BE2C (cell line): ENCODE measurements around the gene CCR6.

ENCODE experiments used
- DNase-seq: peaks from one replicate; pipeline ENCODE4 v3.0.0-alpha.2; 2020
- H3K27me3 ChIP-seq: fragments of 250-450 bp; sonication (Bioruptor Pico); 2 replicates; pipeline ENCODE4 v1.5.1; 2020; ENCODE audit warnings: mild to moderate bottlenecking
- H3K36me3 ChIP-seq: fragments of 250-450 bp; sonication (Bioruptor Pico); 2 replicates; pipeline ENCODE4 v1.5.1; 2020; ENCODE audit warnings: mild to moderate bottlenecking
- H3K4me1 ChIP-seq: fragments of 250-450 bp; sonication (Bioruptor Pico); 2 replicates; pipeline ENCODE4 v1.5.1; 2020
- H3K4me3 ChIP-seq: 2 replicates; pipeline ENCODE4 v1.5.1; 2011; ENCODE audit warnings: low read depth, low read length
- H3K9me3 ChIP-seq: fragments of 250-450 bp; sonication (Bioruptor Pico); 2 replicates; pipeline ENCODE4 v1.5.1; 2020
- TF ChIP-seq, protein P1 (sequence below): IDR thresholded peaks from 2 replicates; pipeline ENCODE4 v1.5.1; 2012; ENCODE audit warnings: mild to moderate bottlenecking, low read depth, low read length

The CCR6 gene

DNA sequence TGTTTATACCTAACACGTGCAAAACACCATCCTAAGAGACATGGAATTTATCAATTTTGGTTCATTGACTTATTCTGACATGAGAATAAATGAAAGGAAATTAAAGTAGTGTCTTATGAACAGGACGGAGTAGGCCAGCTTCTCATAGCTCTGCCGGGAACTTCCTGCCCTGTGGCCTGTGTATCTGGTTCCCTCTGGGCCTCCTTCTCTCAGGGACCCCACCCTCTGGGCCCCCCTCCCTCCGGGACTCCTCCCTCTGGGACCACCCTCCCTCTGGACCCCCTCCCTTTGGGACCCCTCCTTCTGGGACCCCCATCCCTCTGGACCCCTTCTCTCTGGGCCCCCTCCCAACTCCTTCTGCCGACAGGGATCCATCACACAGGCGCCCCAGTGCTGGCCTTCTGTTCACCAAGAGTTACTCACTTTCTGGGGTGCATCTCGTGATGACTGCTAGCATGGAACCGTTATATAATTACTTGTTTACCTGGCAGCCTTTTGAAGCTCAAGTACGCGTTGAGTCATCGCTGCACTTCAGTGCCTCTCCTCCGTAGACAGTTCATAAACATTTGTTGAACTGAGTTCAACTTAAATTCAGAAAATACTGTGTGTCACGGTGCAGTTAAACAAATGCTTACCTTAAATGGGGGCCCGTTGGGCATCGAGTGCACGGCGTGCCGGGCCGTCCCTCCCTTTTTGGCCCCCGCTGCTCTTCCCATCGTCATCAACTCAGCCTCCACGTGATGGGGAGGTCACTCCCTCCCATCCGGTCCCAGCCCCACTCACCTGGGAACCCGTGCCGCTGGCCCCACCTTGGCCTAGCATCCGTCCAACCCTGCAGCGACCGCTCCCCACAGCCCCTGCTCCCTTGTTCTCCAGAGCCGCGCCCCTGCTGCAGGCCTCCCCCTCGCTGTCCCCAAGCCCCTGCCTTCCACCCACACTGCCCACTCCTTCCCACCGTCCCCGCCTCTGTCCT, 8.1 kb downstream of the CCR6 start:
- TF ChIP-seq, protein P1, sequence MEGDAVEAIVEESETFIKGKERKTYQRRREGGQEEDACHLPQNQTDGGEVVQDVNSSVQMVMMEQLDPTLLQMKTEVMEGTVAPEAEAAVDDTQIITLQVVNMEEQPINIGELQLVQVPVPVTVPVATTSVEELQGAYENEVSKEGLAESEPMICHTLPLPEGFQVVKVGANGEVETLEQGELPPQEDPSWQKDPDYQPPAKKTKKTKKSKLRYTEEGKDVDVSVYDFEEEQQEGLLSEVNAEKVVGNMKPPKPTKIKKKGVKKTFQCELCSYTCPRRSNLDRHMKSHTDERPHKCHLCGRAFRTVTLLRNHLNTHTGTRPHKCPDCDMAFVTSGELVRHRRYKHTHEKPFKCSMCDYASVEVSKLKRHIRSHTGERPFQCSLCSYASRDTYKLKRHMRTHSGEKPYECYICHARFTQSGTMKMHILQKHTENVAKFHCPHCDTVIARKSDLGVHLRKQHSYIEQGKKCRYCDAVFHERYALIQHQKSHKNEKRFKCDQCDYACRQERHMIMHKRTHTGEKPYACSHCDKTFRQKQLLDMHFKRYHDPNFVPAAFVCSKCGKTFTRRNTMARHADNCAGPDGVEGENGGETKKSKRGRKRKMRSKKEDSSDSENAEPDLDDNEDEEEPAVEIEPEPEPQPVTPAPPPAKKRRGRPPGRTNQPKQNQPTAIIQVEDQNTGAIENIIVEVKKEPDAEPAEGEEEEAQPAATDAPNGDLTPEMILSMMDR, result no peak
- Histone ChIP-seq H3K27me3 (no peaks in the 10 kb centered on the region), H3K36me3 (no peaks in the 10 kb centered on the region), H3K4me3 (no peak overlapping the region), H3K9me3 (no peaks in the 10 kb centered on the region), H3K4me1 (0 out of 2 replicates have a peak, but pooled peaks cover 2% of the 10 kb centered on the region)
- DNase-seq, result no peak

DNA sequence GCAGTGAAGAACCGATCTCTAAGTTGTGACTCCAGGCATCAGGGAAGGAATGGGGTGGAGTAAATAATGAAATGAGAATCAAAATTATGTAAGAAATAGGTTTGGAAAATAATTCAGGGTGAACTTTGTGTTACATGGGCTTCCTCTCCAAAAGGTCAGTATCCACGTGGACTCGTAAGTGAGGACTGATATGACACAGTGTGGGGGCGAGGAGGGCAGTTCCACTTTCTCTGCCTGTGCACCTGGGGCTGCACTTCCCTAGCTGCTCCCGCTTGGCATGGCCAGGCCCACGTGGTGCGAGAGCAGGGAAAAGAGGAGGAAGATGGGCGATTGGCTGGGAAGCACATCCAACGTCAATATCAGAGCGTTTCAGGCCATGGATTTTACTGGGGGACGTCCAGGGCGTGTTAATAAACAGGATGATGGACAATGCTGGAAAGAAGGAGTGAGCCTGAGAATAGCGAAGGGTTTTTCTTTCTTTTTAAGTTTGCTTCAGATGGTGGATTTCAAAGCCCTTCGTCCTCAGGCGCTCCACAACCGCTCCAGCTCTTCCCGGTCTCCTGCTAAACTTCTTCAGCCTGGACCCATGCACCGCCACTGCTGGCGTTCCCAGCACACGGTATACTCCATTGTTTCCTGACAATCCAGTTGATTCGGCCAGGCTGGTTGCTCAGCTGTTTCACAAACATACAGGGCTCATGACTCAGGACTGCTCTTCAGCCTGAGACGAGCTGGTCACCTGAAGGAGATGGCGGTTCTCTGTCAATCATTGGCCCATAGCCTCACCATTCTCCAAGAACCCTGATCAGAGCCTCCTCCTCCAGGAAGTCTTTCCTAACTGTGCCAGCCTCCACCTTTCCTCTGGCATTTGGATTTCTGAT, 11.8 kb downstream of the CCR6 start:
- DNase-seq, result no peak
- H3K36me3 ChIP-seq, result no peaks in the 10 kb centered on the region
- no peak overlapping the region for H3K4me3 ChIP-seq
- H3K4me1 ChIP-seq, result no peaks in the 10 kb centered on the region
- no peaks in the 10 kb centered on the region for H3K27me3 ChIP-seq
- TF ChIP-seq, protein P1, result no peak
- H3K9me3 ChIP-seq, result no peaks in the 10 kb centered on the region

DNA sequence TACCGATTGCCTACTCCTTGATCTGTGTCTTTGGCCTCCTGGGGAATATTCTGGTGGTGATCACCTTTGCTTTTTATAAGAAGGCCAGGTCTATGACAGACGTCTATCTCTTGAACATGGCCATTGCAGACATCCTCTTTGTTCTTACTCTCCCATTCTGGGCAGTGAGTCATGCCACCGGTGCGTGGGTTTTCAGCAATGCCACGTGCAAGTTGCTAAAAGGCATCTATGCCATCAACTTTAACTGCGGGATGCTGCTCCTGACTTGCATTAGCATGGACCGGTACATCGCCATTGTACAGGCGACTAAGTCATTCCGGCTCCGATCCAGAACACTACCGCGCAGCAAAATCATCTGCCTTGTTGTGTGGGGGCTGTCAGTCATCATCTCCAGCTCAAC, 13.5 kb downstream of the CCR6 start:
- H3K36me3 ChIP-seq, result no peaks in the 10 kb centered on the region
- H3K4me1 ChIP-seq, result no peaks in the 10 kb centered on the region
- no peak overlapping the region for H3K4me3 ChIP-seq
- no peaks in the 10 kb centered on the region for H3K27me3 ChIP-seq
- TF ChIP-seq, protein P1, result no peak
- H3K9me3 ChIP-seq, result no peaks in the 10 kb centered on the region
- no peak for DNase-seq

DNA sequence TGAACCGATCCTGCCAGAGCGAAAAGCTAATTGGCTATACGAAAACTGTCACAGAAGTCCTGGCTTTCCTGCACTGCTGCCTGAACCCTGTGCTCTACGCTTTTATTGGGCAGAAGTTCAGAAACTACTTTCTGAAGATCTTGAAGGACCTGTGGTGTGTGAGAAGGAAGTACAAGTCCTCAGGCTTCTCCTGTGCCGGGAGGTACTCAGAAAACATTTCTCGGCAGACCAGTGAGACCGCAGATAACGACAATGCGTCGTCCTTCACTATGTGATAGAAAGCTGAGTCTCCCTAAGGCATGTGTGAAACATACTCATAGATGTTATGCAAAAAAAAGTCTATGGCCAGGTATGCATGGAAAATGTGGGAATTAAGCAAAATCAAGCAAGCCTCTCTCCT, 14.2 kb downstream of the CCR6 start:
- no peaks in the 10 kb centered on the region for H3K27me3 ChIP-seq
- H3K9me3 ChIP-seq, result no peaks in the 10 kb centered on the region
- TF ChIP-seq, protein P1, result no peak
- no peaks in the 10 kb centered on the region for H3K4me1 ChIP-seq
- H3K4me3 ChIP-seq, result no peak overlapping the region
- no peaks in the 10 kb centered on the region for H3K36me3 ChIP-seq
- no peak for DNase-seq

DNA sequence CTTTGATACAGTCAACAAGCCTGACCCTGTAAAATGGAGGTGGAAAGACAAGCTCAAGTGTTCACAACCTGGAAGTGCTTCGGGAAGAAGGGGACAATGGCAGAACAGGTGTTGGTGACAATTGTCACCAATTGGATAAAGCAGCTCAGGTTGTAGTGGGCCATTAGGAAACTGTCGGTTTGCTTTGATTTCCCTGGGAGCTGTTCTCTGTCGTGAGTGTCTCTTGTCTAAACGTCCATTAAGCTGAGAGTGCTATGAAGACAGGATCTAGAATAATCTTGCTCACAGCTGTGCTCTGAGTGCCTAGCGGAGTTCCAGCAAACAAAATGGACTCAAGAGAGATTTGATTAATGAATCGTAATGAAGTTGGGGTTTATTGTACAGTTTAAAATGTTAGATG, 15.0 kb downstream of the CCR6 start:
- Histone ChIP-seq H3K4me3 (no peak overlapping the region), H3K9me3 (no peaks in the 10 kb centered on the region), H3K36me3 (no peaks in the 10 kb centered on the region), H3K4me1 (no peaks in the 10 kb centered on the region), H3K27me3 (no peaks in the 10 kb centered on the region)
- no peak for DNase-seq
- TF ChIP-seq, protein P1, result no peak
